Parathyroid adenoma (tissue), 2 donors: ENCODE measurements around the gene SLC25A28.

Experiments
- H2AFZ ChIP-seq: fragments of 300-600 bp; sonication (generic); one replicate; pipeline ENCODE4 v1.7.0; 2017; ENCODE audit warnings: antibody characterized with exemption, mild to moderate bottlenecking
- H3K27ac ChIP-seq: fragments of 300-600 bp; sonication (generic); one replicate; pipeline ENCODE4 v1.7.0; 2017
- H3K27me3 ChIP-seq: fragments of 300-600 bp; sonication (generic); one replicate; pipeline ENCODE4 v1.7.0; 2017; ENCODE audit warnings: low read length; ENCODE audit not compliant: control insufficient read depth, insufficient read depth
- H3K36me3 ChIP-seq: fragments of 300-600 bp; sonication (generic); one replicate; pipeline ENCODE4 v1.7.0; 2017; ENCODE audit warnings: low read length; ENCODE audit not compliant: control insufficient read depth, insufficient read depth
- H3K4me1 ChIP-seq: fragments of 300-600 bp; sonication (generic); one replicate; pipeline ENCODE4 v1.7.0; 2017; ENCODE audit warnings: control low read depth
- H3K4me2 ChIP-seq: fragments of 300-600 bp; sonication (generic); one replicate; pipeline ENCODE4 v1.7.0; 2017; ENCODE audit warnings: low read length
- H3K4me3 ChIP-seq: fragments of 300-600 bp; sonication (generic); one replicate; pipeline ENCODE4 v1.7.0; 2017; ENCODE audit warnings: low read depth, low read length
- H3K79me2 ChIP-seq: fragments of 300-600 bp; sonication (generic); one replicate; pipeline ENCODE4 v1.7.0; 2017; ENCODE audit warnings: control low read depth
- H3K9ac ChIP-seq: fragments of 300-600 bp; sonication (generic); one replicate; pipeline ENCODE4 v1.7.0; 2017; ENCODE audit warnings: mild to moderate bottlenecking
- H3K9me3 ChIP-seq: fragments of 300-600 bp; sonication (generic); one replicate; pipeline ENCODE4 v1.7.0; 2017; ENCODE audit warnings: low read length; ENCODE audit not compliant: control insufficient read depth
- CTCF ChIP-seq: fragments of 300-600 bp; sonication (generic); IDR thresholded peaks from one replicate; pipeline ENCODE4 v1.7.0; 2017; ENCODE audit warnings: antibody characterized with exemption, mild to moderate bottlenecking
- donor health status: primary hyperparathyroidism.

The SLC25A28 gene

GRCh38 chr10:99620711-99621453, 643 bp upstream of the SLC25A28 start:
- Histone ChIP-seq H3K79me2 (peaks cover 13% of the 10 kb centered on the region), H3K4me3 (peak overlapping the region; percentile 88), H3K9ac (peak overlapping the region; percentile 67), H3K4me1 (peaks cover 23% of the 10 kb centered on the region), H3K27ac (peak overlapping the region; percentile 96), H3K27me3 (no peaks in the 10 kb centered on the region), H3K9me3 (no peaks in the 10 kb centered on the region), H2AFZ (peak overlapping the region; percentile 97), H3K4me2 (peak overlapping the region; percentile 64), H3K36me3 (no peaks in the 10 kb centered on the region)
- peak; percentile 3 for TF ChIP-seq CTCF

- peak overlapping the region; percentile 73 for H3K27ac ChIP-seq
- H3K36me3 ChIP-seq: no peaks in the 10 kb centered on the region
- peaks cover 13% of the 10 kb centered on the region for H3K79me2 ChIP-seq
- H3K9me3 ChIP-seq: no peaks in the 10 kb centered on the region
- TF ChIP-seq CTCF: no peak
- peaks cover 23% of the 10 kb centered on the region for H3K4me1 ChIP-seq
- peak overlapping the region; percentile 66 for H3K4me2 ChIP-seq
- H3K27me3 ChIP-seq: no peaks in the 10 kb centered on the region
- H3K4me3 ChIP-seq: peak overlapping the region; percentile 56
- H3K9ac ChIP-seq: no peak overlapping the region
- H2AFZ ChIP-seq: peak overlapping the region; percentile 68
These were observed 994 bp downstream of the SLC25A28 start for GRCh38 chr10:99619090-99619800.

GRCh38 chr10:99617696-99618095, 2.5 kb downstream of the SLC25A28 start:
- Histone ChIP-seq H3K4me1 (peaks cover 23% of the 10 kb centered on the region), H3K9me3 (no peaks in the 10 kb centered on the region), H3K4me2 (peak overlapping the region; percentile 12), H3K4me3 (no peak overlapping the region), H2AFZ (no peak overlapping the region), H3K79me2 (peaks cover 13% of the 10 kb centered on the region), H3K27ac (no peak overlapping the region), H3K27me3 (no peaks in the 10 kb centered on the region), H3K9ac (no peak overlapping the region), H3K36me3 (no peaks in the 10 kb centered on the region)
- TF ChIP-seq CTCF: no peak

- H3K27ac ChIP-seq: no peak overlapping the region
These were observed 4.8 kb downstream of the SLC25A28 start for GRCh38 chr10:99615426-99615825.

More at GRCh38 chr10:99615426-99615825, 4.8 kb downstream of the SLC25A28 start:
- H3K4me2 ChIP-seq: no peak overlapping the region
- no peaks in the 10 kb centered on the region for H3K36me3 ChIP-seq
- no peaks in the 10 kb centered on the region for H3K9me3 ChIP-seq
- H3K4me3 ChIP-seq: no peak overlapping the region
- no peak overlapping the region for H3K9ac ChIP-seq
- H2AFZ ChIP-seq: no peak overlapping the region
- peaks cover 20% of the 10 kb centered on the region for H3K4me1 ChIP-seq
- H3K27me3 ChIP-seq: no peaks in the 10 kb centered on the region
- no peak for TF ChIP-seq CTCF
- peaks cover 13% of the 10 kb centered on the region for H3K79me2 ChIP-seq
